WTC11 (cell line): ENCODE results near the gene KDM4B. TPM values are rescaled to one million over a fixed set of nuclear protein-coding genes. Genes with fewer than 3 reads are reported as not detected.
"Not testable (repeated sequence)": the region's sequence is repeated elsewhere in the genome, so short reads cannot be mapped to it uniquely, and the experiment has no call there.

Experiments used
- ATAC-seq: fragments of 200-7000 bp; cut with Tn5 transposase; 2 replicates; pipeline ENCODE4 v1.10.0; 2021; ENCODE audit warnings: mild to moderate bottlenecking, moderate library complexity
- CTCF ChIA-PET: fragments of 300-600 bp; sonication (Branson Sonifier 250); formaldehyde crosslinking; loops from one replicate; lab custom pipeline; 2021; ENCODE audit warnings: antibody characterized with exemption; lab: Charles Lee
- POLR2A ChIA-PET: fragments of 350-600 bp; sonication (Branson Sonifier 250); formaldehyde crosslinking; loops from one replicate; lab custom pipeline; 2021; ENCODE audit warnings: antibody characterized with exemption; lab: Charles Lee
- DNase-seq: peaks from one replicate; pipeline ENCODE4 v3.0.0; 2021; ENCODE audit warnings: low spot score
- H3K27ac Mint-ChIP-seq: 2 replicates; pipeline ENCODE4 v1.8.0; 2021; ENCODE audit warnings: mixed read lengths
- H3K27me3 Mint-ChIP-seq: 2 replicates; pipeline ENCODE4 v1.8.0; 2021; ENCODE audit warnings: low read depth, mild to moderate bottlenecking, moderate library complexity, mixed read lengths
- H3K36me3 Mint-ChIP-seq: 2 replicates; pipeline ENCODE4 v1.8.0; 2021; ENCODE audit warnings: mixed read lengths
- H3K4me1 Mint-ChIP-seq: 2 replicates; pipeline ENCODE4 v1.8.0; 2022; ENCODE audit warnings: mixed read lengths
- H3K4me3 Mint-ChIP-seq: 2 replicates; pipeline ENCODE4 v1.8.0; 2021; ENCODE audit warnings: mild to moderate bottlenecking, moderate library complexity, mixed read lengths
- H3K9me3 Mint-ChIP-seq: 2 replicates; pipeline ENCODE4 v1.8.0; 2021; ENCODE audit warnings: mixed read lengths
- ATF1 ChIP-seq: sonication (generic); formaldehyde crosslinking; IDR thresholded peaks from 2 replicates; pipeline ENCODE4 v1.8.1; 2023; ENCODE audit warnings: mild to moderate bottlenecking, moderate library complexity, missing genetic modification reagents
- CBFB ChIP-seq: sonication (generic); formaldehyde crosslinking; IDR thresholded peaks from 2 replicates; pipeline ENCODE4 v1.8.1; 2022; ENCODE audit warnings: mild to moderate bottlenecking, low read depth, missing genetic modification reagents
- CREB1 ChIP-seq: sonication (generic); formaldehyde crosslinking; IDR thresholded peaks from 2 replicates; pipeline ENCODE4 v1.8.0; 2023; ENCODE audit warnings: mild to moderate bottlenecking, missing genetic modification reagents
- GRHL2 ChIP-seq: fragments of 250-450 bp; sonication (Bioruptor Pico); IDR thresholded peaks from 2 replicates; pipeline ENCODE4 v1.8.0; 2022; ENCODE audit warnings: mild to moderate bottlenecking, moderate library complexity; ENCODE audit not compliant: insufficient replicate concordance, severe bottlenecking
- HMGXB4 ChIP-seq: sonication (generic); formaldehyde crosslinking; IDR thresholded peaks from 2 replicates; pipeline ENCODE4 v1.8.1; 2023; ENCODE audit warnings: mild to moderate bottlenecking, moderate library complexity, missing genetic modification reagents
- IRF2 ChIP-seq: sonication (generic); formaldehyde crosslinking; IDR thresholded peaks from 2 replicates; pipeline ENCODE4 v1.8.0; 2022; ENCODE audit warnings: low read depth, missing genetic modification reagents, borderline replicate concordance
- JAZF1 ChIP-seq: fragments of 250-450 bp; sonication (Bioruptor Pico); IDR thresholded peaks from 2 replicates; pipeline ENCODE4 v1.9.0; 2021; ENCODE audit warnings: moderate library complexity, mild to moderate bottlenecking, inconsistent platforms
- NFATC4 ChIP-seq: fragments of 250-450 bp; sonication (Bioruptor Pico); IDR thresholded peaks from 2 replicates; pipeline ENCODE4 v1.9.0; 2021; ENCODE audit warnings: mild to moderate bottlenecking
- TP53 ChIP-seq: sonication (generic); formaldehyde crosslinking; IDR thresholded peaks from 2 replicates; pipeline ENCODE4 v1.8.1; 2023; ENCODE audit warnings: mild to moderate bottlenecking, missing genetic modification reagents
- USF1 ChIP-seq: sonication (generic); formaldehyde crosslinking; IDR thresholded peaks from 2 replicates; pipeline ENCODE4 v1.8.0; 2022; ENCODE audit warnings: mild to moderate bottlenecking, missing genetic modification reagents
- USF2 ChIP-seq: sonication (generic); formaldehyde crosslinking; IDR thresholded peaks from 2 replicates; pipeline ENCODE4 v1.8.1; 2023; ENCODE audit warnings: mild to moderate bottlenecking, missing genetic modification reagents, moderate library complexity
- ZNF121 ChIP-seq: sonication (generic); formaldehyde crosslinking; IDR thresholded peaks from 2 replicates; pipeline ENCODE4 v1.8.0; 2023; ENCODE audit warnings: missing genetic modification reagents
- ZNF138 ChIP-seq: sonication (generic); formaldehyde crosslinking; conservative IDR thresholded peaks from 2 replicates; pipeline ENCODE4 v1.8.1; 2022; ENCODE audit warnings: mild to moderate bottlenecking, moderate library complexity, missing genetic modification reagents
- ZNF416 ChIP-seq: fragments of 250-450 bp; sonication (Bioruptor Pico); IDR thresholded peaks from 2 replicates; pipeline ENCODE4 v1.9.0; 2021; ENCODE audit warnings: mild to moderate bottlenecking, inconsistent platforms
- total RNA-seq: library from RNA; stranded (reverse); gene quantifications from 3 replicates; pipeline ENCODE4 v1.2.3, GENCODE V29; 2021
- TF ChIP-seq, protein P1 (sequence below): fragments of 250-450 bp; sonication (Bioruptor Pico); IDR thresholded peaks from 2 replicates; pipeline ENCODE4 v1.9.0; 2021; ENCODE audit warnings: moderate library complexity, mild to moderate bottlenecking, inconsistent platforms, borderline replicate concordance
- TF ChIP-seq, protein P2 (sequence below): sonication (generic); formaldehyde crosslinking; conservative IDR thresholded peaks from 2 replicates; pipeline ENCODE4 v1.8.1; 2023; ENCODE audit warnings: mild to moderate bottlenecking, low read depth, missing genetic modification reagents, moderate library complexity
- TF ChIP-seq, protein P3 (sequence below): sonication (generic); formaldehyde crosslinking; IDR thresholded peaks from 2 replicates; pipeline ENCODE4 v1.8.0; 2023; ENCODE audit warnings: missing genetic modification reagents, mild to moderate bottlenecking, borderline replicate concordance
- TF ChIP-seq, protein P4 (sequence below): sonication (generic); formaldehyde crosslinking; IDR thresholded peaks from 2 replicates; pipeline ENCODE4 v1.8.1; 2023; ENCODE audit warnings: mild to moderate bottlenecking, missing genetic modification reagents

Gene KDM4B
- total RNA-seq, 1 experiment from 2014 or later: 43.2 TPM

- TF ChIP-seq TP53: no peak
These were observed 33.5 kb upstream of the KDM4B start (continued) for GRCh38 chr19:4935444-4935843.

GRCh38 chr19:4937060-4937459, 31.9 kb upstream of the KDM4B start:
- ChIA-PET CTCF (interaction anchor here (0.6 to 0.7 kb wide), 3 partner anchors 9 to 535 kb away, joined by 3 to 4 read pairs (median 3); no protein-coding TSS in a partner anchor), POLR2A (interaction anchor here (0.5 to 0.6 kb wide), 2 partner anchors 24 to 32 kb away, joined by 4 to 6 read pairs; partner anchors contain the start of gene KDM4B)
- ATAC-seq (no peak), DNase-seq (no peak)
- H3K27me3 Mint-ChIP-seq: no peaks in the 10 kb centered on the region
- no peak for TF ChIP-seq USF1 (CRISPR knock-in tag)
- TF ChIP-seq CBFB: no peak
- TF ChIP-seq ZNF138 (CRISPR knock-in tag): no peak
- TF ChIP-seq, protein P1, sequence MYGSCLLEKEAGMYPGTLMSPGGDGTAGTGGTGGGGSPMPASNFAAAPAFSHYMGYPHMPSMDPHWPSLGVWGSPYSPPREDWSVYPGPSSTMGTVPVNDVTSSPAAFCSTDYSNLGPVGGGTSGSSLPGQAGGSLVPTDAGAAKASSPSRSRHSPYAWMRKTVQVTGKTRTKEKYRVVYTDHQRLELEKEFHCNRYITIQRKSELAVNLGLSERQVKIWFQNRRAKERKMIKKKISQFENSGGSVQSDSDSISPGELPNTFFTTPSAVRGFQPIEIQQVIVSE (CRISPR knock-in tag): no peak
- no peak for TF ChIP-seq ZNF121
- TF ChIP-seq, protein P2, sequence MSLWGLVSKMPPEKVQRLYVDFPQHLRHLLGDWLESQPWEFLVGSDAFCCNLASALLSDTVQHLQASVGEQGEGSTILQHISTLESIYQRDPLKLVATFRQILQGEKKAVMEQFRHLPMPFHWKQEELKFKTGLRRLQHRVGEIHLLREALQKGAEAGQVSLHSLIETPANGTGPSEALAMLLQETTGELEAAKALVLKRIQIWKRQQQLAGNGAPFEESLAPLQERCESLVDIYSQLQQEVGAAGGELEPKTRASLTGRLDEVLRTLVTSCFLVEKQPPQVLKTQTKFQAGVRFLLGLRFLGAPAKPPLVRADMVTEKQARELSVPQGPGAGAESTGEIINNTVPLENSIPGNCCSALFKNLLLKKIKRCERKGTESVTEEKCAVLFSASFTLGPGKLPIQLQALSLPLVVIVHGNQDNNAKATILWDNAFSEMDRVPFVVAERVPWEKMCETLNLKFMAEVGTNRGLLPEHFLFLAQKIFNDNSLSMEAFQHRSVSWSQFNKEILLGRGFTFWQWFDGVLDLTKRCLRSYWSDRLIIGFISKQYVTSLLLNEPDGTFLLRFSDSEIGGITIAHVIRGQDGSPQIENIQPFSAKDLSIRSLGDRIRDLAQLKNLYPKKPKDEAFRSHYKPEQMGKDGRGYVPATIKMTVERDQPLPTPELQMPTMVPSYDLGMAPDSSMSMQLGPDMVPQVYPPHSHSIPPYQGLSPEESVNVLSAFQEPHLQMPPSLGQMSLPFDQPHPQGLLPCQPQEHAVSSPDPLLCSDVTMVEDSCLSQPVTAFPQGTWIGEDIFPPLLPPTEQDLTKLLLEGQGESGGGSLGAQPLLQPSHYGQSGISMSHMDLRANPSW (CRISPR knock-in tag): no peak
- no peak for TF ChIP-seq IRF2 (CRISPR knock-in tag)
- no peak for TF ChIP-seq ATF1 (CRISPR knock-in tag)
- TF ChIP-seq ZNF416: no peak
- no peak for TF ChIP-seq USF2 (CRISPR knock-in tag)
- TF ChIP-seq CREB1: no peak
- TF ChIP-seq JAZF1 (CRISPR knock-in tag): no peak
- no peak for TF ChIP-seq GRHL2 (CRISPR knock-in tag)
- peaks cover 35% of the 10 kb centered on the region for H3K36me3 Mint-ChIP-seq
- no peaks in the 10 kb centered on the region for H3K4me1 Mint-ChIP-seq
- H3K4me3 Mint-ChIP-seq: no peak overlapping the region
- H3K9me3 Mint-ChIP-seq: no peaks in the 10 kb centered on the region
- H3K27ac Mint-ChIP-seq: no peak overlapping the region

DNA sequence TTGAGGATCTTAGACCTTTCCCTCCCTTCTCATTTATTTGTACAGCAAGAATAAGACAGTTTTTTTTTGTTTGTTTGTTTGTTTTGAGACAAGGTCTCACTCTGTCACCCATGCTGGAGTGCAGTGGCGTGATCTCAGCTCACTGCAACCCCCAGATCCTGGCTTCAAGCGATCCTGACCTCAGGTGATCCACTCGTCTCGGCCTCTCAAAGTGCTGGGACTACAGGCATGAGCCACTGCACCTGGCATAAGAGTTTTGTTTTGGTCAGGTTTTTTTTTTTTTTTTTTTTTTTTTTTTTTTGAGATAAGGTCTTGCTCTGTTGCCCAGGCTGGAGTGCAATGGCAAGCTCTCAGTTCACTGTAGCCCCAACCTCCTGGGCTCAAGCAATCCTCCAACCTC, 30.5 kb upstream of the KDM4B start:
- H3K27me3 Mint-ChIP-seq, ATAC-seq, H3K4me1 Mint-ChIP-seq, DNase-seq, POLR2A ChIA-PET, H3K9me3 Mint-ChIP-seq, H3K27ac Mint-ChIP-seq, H3K4me3 Mint-ChIP-seq: not testable (repeated sequence)
- CTCF ChIA-PET: interaction anchor here (0.6 to 0.9 kb wide), 2 partner anchors 98 to 116 kb away, joined by 3 read pairs; no protein-coding TSS in a partner anchor
- H3K36me3 Mint-ChIP-seq: peaks cover 24% of the 10 kb centered on the region

GRCh38 chr19:4939466-4939865, 29.4 kb upstream of the KDM4B start:
- Mint-ChIP-seq H3K27ac (peak overlapping the region; percentile 66), H3K36me3 (peaks cover 24% of the 10 kb centered on the region), H3K4me1 (no peaks in the 10 kb centered on the region), H3K9me3 (no peaks in the 10 kb centered on the region), H3K27me3 (no peaks in the 10 kb centered on the region), H3K4me3 (no peak overlapping the region)
- ATAC-seq: no peak
- DNase-seq: no peak
- CTCF ChIA-PET: interaction anchor here (0.6 to 1.3 kb wide), 3 partner anchors 87 to 673 kb away, joined by 3 to 6 read pairs (median 4); no protein-coding TSS in a partner anchor
- POLR2A ChIA-PET: no interaction called here
- TF ChIP-seq HMGXB4 (CRISPR knock-in tag) (no peak), NFATC4 (no peak)
- TF ChIP-seq, protein P3, sequence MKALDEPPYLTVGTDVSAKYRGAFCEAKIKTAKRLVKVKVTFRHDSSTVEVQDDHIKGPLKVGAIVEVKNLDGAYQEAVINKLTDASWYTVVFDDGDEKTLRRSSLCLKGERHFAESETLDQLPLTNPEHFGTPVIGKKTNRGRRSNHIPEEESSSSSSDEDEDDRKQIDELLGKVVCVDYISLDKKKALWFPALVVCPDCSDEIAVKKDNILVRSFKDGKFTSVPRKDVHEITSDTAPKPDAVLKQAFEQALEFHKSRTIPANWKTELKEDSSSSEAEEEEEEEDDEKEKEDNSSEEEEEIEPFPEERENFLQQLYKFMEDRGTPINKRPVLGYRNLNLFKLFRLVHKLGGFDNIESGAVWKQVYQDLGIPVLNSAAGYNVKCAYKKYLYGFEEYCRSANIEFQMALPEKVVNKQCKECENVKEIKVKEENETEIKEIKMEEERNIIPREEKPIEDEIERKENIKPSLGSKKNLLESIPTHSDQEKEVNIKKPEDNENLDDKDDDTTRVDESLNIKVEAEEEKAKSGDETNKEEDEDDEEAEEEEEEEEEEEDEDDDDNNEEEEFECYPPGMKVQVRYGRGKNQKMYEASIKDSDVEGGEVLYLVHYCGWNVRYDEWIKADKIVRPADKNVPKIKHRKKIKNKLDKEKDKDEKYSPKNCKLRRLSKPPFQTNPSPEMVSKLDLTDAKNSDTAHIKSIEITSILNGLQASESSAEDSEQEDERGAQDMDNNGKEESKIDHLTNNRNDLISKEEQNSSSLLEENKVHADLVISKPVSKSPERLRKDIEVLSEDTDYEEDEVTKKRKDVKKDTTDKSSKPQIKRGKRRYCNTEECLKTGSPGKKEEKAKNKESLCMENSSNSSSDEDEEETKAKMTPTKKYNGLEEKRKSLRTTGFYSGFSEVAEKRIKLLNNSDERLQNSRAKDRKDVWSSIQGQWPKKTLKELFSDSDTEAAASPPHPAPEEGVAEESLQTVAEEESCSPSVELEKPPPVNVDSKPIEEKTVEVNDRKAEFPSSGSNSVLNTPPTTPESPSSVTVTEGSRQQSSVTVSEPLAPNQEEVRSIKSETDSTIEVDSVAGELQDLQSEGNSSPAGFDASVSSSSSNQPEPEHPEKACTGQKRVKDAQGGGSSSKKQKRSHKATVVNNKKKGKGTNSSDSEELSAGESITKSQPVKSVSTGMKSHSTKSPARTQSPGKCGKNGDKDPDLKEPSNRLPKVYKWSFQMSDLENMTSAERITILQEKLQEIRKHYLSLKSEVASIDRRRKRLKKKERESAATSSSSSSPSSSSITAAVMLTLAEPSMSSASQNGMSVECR (CRISPR knock-in tag): no peak
- TF ChIP-seq, protein P4, sequence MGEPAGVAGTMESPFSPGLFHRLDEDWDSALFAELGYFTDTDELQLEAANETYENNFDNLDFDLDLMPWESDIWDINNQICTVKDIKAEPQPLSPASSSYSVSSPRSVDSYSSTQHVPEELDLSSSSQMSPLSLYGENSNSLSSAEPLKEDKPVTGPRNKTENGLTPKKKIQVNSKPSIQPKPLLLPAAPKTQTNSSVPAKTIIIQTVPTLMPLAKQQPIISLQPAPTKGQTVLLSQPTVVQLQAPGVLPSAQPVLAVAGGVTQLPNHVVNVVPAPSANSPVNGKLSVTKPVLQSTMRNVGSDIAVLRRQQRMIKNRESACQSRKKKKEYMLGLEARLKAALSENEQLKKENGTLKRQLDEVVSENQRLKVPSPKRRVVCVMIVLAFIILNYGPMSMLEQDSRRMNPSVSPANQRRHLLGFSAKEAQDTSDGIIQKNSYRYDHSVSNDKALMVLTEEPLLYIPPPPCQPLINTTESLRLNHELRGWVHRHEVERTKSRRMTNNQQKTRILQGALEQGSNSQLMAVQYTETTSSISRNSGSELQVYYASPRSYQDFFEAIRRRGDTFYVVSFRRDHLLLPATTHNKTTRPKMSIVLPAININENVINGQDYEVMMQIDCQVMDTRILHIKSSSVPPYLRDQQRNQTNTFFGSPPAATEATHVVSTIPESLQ (CRISPR knock-in tag): no peak
